HepG2 (cell line): ENCODE measurements around the gene CCT7. TPM values are rescaled to one million over a fixed set of nuclear protein-coding genes. Genes with fewer than 3 reads are reported as not detected.
A peak's percentile ranks its signal among the peaks of the same experiment; 100 is the strongest.

Experiments
- EEA1 ChIP-seq: sonication (generic); formaldehyde crosslinking; IDR thresholded peaks from 2 replicates; pipeline ENCODE4 v1.5.1; 2020; ENCODE audit warnings: mild to moderate bottlenecking, missing genetic modification reagents, borderline replicate concordance
- HOXA5 ChIP-seq: sonication (generic); formaldehyde crosslinking; IDR thresholded peaks from 2 replicates; pipeline ENCODE4 v1.4.0; 2020; ENCODE audit warnings: missing genetic modification reagents
- IKZF1 ChIP-seq: fragments of 450-650 bp; IDR thresholded peaks from 2 replicates; pipeline ENCODE4 v1.7.1; 2016
- KLF16 ChIP-seq, 2 experiments: sonication (generic) in 1 of 2; formaldehyde crosslinking in 1 of 2; IDR thresholded peaks; 2 replicates each; pipeline versions ENCODE4 v1.6.1 to v1.8.0; 2016 to 2023; ENCODE audit warnings: missing genetic modification reagents in 2 of 2, missing compliant biosample characterization in 1 of 2
- MIER3 ChIP-seq: IDR thresholded peaks from 2 replicates; pipeline ENCODE4 v1.6.1; 2016; ENCODE audit warnings: missing compliant biosample characterization, borderline replicate concordance
- NCOA1 ChIP-seq: sonication (generic); formaldehyde crosslinking; IDR thresholded peaks from 2 replicates; pipeline ENCODE4 v1.9.0; 2021; ENCODE audit warnings: missing genetic modification reagents
- NCOR1 ChIP-seq: fragments of 200-600 bp; sonication (generic); IDR thresholded peaks from 2 replicates; pipeline ENCODE4 v1.7.0; 2017; ENCODE audit warnings: antibody characterized with exemption, low read length, borderline replicate concordance
- SMAD1 ChIP-seq: sonication (generic); formaldehyde crosslinking; IDR thresholded peaks from 2 replicates; pipeline ENCODE4 v1.4.0; 2020; ENCODE audit warnings: missing genetic modification reagents, low read depth, mild to moderate bottlenecking, borderline replicate concordance
- ZIK1 ChIP-seq: sonication (generic); formaldehyde crosslinking; IDR thresholded peaks from 2 replicates; pipeline ENCODE4 v1.5.0; 2020; ENCODE audit warnings: mild to moderate bottlenecking, low read depth, missing genetic modification reagents, borderline replicate concordance
- ZMYM2 ChIP-seq: sonication (generic); formaldehyde crosslinking; IDR thresholded peaks from 2 replicates; pipeline ENCODE4 v1.8.0; 2022; ENCODE audit warnings: mild to moderate bottlenecking, missing genetic modification reagents
- ZNF180 ChIP-seq: sonication (generic); formaldehyde crosslinking; IDR thresholded peaks from 2 replicates; pipeline ENCODE4 v1.4.0; 2020; ENCODE audit warnings: low read depth, missing genetic modification reagents, borderline replicate concordance
- ZNF24 ChIP-seq: fragments of 450-650 bp; IDR thresholded peaks from 2 replicates; pipeline ENCODE4 v1.6.1; 2017; ENCODE audit warnings: antibody characterized with exemption, mild to moderate bottlenecking
- ZNF333 ChIP-seq: sonication (generic); formaldehyde crosslinking; IDR thresholded peaks from 2 replicates; pipeline ENCODE4 v1.4.0; 2020; ENCODE audit warnings: mild to moderate bottlenecking, missing genetic modification reagents, borderline replicate concordance
- ZNF335 ChIP-seq: sonication (generic); formaldehyde crosslinking; IDR thresholded peaks from 2 replicates; pipeline ENCODE4 v1.4.0; 2020; ENCODE audit warnings: missing genetic modification reagents
- ZNF546 ChIP-seq: sonication (generic); formaldehyde crosslinking; conservative IDR thresholded peaks from 2 replicates; pipeline ENCODE4 v1.8.1; 2023; ENCODE audit warnings: mild to moderate bottlenecking, missing genetic modification reagents
- ZNF598 ChIP-seq: sonication (generic); formaldehyde crosslinking; IDR thresholded peaks from 2 replicates; pipeline ENCODE4 v1.5.1; 2020; ENCODE audit warnings: mild to moderate bottlenecking, missing genetic modification reagents, borderline replicate concordance
- polyA plus RNA-seq, 8 experiments: library from polyadenylated mRNA; depleted of rRNA in 3 of 8; stranded (reverse) in 7 of 8; unstranded in 1 of 8; fragments of >200 nt; fragmentation: Illumina TruSeq in 4 of 8; extraction: Trizol in 4 of 8; gene quantifications; 2 replicates each; pipeline versions ENCODE4 v1.2.1 to v1.2.3, GENCODE V29; 2011 to 2016; ENCODE audit warnings: low read depth in 4 of 8, missing spikeins in 1 of 8, mixed read lengths in 1 of 8; ENCODE audit not compliant: insufficient read depth in 1 of 8
- total RNA-seq, 5 experiments: library from RNA; depleted of rRNA; stranded (reverse); fragments of >200 nt; fragmentation: Illumina TruSeq; extraction: Trizol; gene quantifications; 2 replicates each; pipeline ENCODE4 v1.2.3, GENCODE V29; 2016; ENCODE audit warnings: low read depth in 1 of 5
- TF ChIP-seq, protein P1 (sequence below), 2 experiments: fragments of 450-650 bp in 1 of 2; sonication (generic) in 1 of 2; formaldehyde crosslinking in 1 of 2; IDR thresholded peaks; 2 replicates each; pipeline versions ENCODE4 v1.6.1 to v1.8.0; 2016 to 2022; ENCODE audit warnings: antibody characterized with exemption in 1 of 2, mild to moderate bottlenecking in 1 of 2, missing genetic modification reagents in 1 of 2
- TF ChIP-seq, protein P2 (sequence below): IDR thresholded peaks from 2 replicates; pipeline ENCODE4 v1.6.1; 2016; ENCODE audit warnings: missing genetic modification reagents, missing compliant biosample characterization
- TF ChIP-seq, protein P3 (sequence below): IDR thresholded peaks from 2 replicates; pipeline ENCODE4 v1.6.1; 2018; ENCODE audit warnings: missing genetic modification reagents

CCT7 gene
- total and polyA plus RNA-seq, 2 of the 13 experiments (the other 11 are each of a cell fraction or from before 2014, with no cell fraction given): 347 to 517 TPM

DNA sequence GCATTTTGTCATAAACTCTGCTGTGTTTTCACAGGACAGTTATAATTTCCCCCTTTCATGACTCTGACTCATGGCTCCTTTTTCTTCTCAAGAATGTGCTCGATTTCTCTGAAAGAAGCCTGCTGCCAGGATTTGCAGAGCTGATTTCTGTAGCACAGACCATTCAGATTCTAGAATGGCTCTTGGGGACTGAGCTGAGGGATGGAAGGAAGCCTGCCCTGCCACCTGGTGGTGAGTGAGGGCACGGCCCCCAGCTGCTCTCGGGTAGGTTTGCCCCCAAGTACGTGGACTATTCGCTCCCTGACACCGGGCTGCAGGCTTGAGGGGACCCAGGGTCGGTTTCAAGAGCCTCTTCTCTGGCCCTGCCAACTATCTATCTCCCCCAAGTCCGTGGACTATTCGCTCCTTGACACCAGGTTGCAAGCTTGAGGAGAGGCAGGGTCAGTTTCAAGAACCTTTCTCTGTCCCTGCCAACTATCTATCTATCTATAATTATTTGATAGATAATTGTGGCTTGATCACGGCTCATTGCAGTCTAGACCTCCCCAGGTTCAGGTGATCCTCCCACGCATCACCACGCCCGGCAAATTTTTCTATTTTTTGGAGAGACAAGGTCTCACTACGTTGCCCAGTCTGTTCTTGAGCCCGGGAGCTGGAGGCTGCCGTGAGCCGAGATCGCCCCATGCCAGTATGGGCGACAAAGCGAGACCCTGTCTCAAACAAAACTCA, 21.5 kb upstream of the CCT7 start (continued):
- TF ChIP-seq EEA1 (CRISPR knock-in tag) (no peak), ZNF24 (no peak), SMAD1 (CRISPR knock-in tag) (0 out of 2 replicates have a peak, but pooled peaks have one; percentile 35), ZNF180 (CRISPR knock-in tag) (no peak), ZMYM2 (no peak), ZIK1 (CRISPR knock-in tag) (0 out of 2 replicates have a peak, but pooled peaks have one; percentile 49), ZNF598 (peak; percentile 75; the same call in 1 of the 2 replicates), IKZF1 (no peak), ZNF333 (CRISPR knock-in tag) (no peak), MIER3 (CRISPR knock-in tag) (peak; percentile 60; the same call in 1 of the 2 replicates), NCOR1 (no peak), HOXA5 (CRISPR knock-in tag) (no peak; the same call in 1 of the 2 replicates), KLF16 (CRISPR knock-in tag; IDR thresholded peaks at IDR 0.05) (peak in 1 of 2 experiments; percentile 17; a peak in 1 of 4 replicates), ZNF335 (CRISPR knock-in tag) (no peak), NCOA1 (CRISPR knock-in tag) (peak; percentile 74; the same call in 1 of the 2 replicates), ZNF546 (CRISPR knock-in tag) (no peak)
- TF ChIP-seq, protein P1, sequence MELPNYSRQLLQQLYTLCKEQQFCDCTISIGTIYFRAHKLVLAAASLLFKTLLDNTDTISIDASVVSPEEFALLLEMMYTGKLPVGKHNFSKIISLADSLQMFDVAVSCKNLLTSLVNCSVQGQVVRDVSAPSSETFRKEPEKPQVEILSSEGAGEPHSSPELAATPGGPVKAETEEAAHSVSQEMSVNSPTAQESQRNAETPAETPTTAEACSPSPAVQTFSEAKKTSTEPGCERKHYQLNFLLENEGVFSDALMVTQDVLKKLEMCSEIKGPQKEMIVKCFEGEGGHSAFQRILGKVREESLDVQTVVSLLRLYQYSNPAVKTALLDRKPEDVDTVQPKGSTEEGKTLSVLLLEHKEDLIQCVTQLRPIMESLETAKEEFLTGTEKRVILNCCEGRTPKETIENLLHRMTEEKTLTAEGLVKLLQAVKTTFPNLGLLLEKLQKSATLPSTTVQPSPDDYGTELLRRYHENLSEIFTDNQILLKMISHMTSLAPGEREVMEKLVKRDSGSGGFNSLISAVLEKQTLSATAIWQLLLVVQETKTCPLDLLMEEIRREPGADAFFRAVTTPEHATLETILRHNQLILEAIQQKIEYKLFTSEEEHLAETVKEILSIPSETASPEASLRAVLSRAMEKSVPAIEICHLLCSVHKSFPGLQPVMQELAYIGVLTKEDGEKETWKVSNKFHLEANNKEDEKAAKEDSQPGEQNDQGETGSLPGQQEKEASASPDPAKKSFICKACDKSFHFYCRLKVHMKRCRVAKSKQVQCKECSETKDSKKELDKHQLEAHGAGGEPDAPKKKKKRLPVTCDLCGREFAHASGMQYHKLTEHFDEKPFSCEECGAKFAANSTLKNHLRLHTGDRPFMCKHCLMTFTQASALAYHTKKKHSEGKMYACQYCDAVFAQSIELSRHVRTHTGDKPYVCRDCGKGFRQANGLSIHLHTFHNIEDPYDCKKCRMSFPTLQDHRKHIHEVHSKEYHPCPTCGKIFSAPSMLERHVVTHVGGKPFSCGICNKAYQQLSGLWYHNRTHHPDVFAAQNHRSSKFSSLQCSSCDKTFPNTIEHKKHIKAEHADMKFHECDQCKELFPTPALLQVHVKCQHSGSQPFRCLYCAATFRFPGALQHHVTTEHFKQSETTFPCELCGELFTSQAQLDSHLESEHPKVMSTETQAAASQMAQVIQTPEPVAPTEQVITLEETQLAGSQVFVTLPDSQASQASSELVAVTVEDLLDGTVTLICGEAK (IDR thresholded peaks at IDR 0.05): no peak
- TF ChIP-seq, protein P1 (CRISPR knock-in tag; IDR thresholded peaks at IDR 0.05): peak; percentile 36; the same call in 1 of the 2 replicates
- TF ChIP-seq, protein P2, sequence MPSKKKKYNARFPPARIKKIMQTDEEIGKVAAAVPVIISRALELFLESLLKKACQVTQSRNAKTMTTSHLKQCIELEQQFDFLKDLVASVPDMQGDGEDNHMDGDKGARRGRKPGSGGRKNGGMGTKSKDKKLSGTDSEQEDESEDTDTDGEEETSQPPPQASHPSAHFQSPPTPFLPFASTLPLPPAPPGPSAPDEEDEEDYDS: no peak
- TF ChIP-seq, protein P3, sequence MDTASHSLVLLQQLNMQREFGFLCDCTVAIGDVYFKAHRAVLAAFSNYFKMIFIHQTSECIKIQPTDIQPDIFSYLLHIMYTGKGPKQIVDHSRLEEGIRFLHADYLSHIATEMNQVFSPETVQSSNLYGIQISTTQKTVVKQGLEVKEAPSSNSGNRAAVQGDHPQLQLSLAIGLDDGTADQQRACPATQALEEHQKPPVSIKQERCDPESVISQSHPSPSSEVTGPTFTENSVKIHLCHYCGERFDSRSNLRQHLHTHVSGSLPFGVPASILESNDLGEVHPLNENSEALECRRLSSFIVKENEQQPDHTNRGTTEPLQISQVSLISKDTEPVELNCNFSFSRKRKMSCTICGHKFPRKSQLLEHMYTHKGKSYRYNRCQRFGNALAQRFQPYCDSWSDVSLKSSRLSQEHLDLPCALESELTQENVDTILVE: peak; percentile 44; the same call in 1 of the 2 replicates
